Endothelial cell (in vitro differentiated cells): ENCODE data around the gene ADSS2. TPM values are rescaled to one million over a fixed set of nuclear protein-coding genes. Genes with fewer than 3 reads are reported as not detected.

ENCODE experiments used
- DNase-seq: peaks from one replicate; pipeline ENCODE4 v3.0.0; 2021; ENCODE audit warnings: low spot score
- H3K27ac Mint-ChIP-seq: one replicate; pipeline ENCODE4 v1.8.0; 2021; ENCODE audit warnings: mixed read lengths, inconsistent platforms; ENCODE audit not compliant: unreplicated experiment
- H3K27me3 Mint-ChIP-seq: one replicate; pipeline ENCODE4 v1.8.0; 2021; ENCODE audit warnings: mild to moderate bottlenecking, moderate library complexity, mixed read lengths, inconsistent platforms; ENCODE audit not compliant: unreplicated experiment
- H3K36me3 Mint-ChIP-seq: one replicate; pipeline ENCODE4 v1.8.0; 2021; ENCODE audit warnings: mild to moderate bottlenecking, low read depth, mixed read lengths, inconsistent platforms; ENCODE audit not compliant: unreplicated experiment
- H3K4me1 Mint-ChIP-seq: one replicate; pipeline ENCODE4 v1.8.0; 2021; ENCODE audit warnings: mild to moderate bottlenecking, mixed read lengths, inconsistent platforms; ENCODE audit not compliant: unreplicated experiment
- H3K4me3 Mint-ChIP-seq: one replicate; pipeline ENCODE4 v1.8.0; 2021; ENCODE audit warnings: mild to moderate bottlenecking, mixed read lengths, inconsistent platforms; ENCODE audit not compliant: unreplicated experiment
- H3K9me3 Mint-ChIP-seq: one replicate; pipeline ENCODE4 v1.8.0; 2021; ENCODE audit warnings: mixed read lengths, inconsistent platforms; ENCODE audit not compliant: unreplicated experiment
- CTCF ChIP-seq: fragments of 200-600 bp; sonication (generic); IDR thresholded peaks from one replicate; pipeline ENCODE4 v1.5.0; 2021; ENCODE audit warnings: antibody characterized with exemption; ENCODE audit not compliant: unreplicated experiment
- total RNA-seq: library from RNA; stranded (reverse); fragmentation: NEBNext Ultra II Directional; extraction: Animal tissue kit (Norgen Biotek cat#: 25700); gene quantifications from one replicate; pipeline ENCODE4 v1.2.1, GENCODE V29; 2021; ENCODE audit not compliant: unreplicated experiment

ADSS2 gene
- total RNA-seq, 1 donor from 2014 or later, result 35.4 TPM

GRCh38 chr1:244473059-244473605 is 21.4 kb upstream of the ADSS2 start:
- Mint-ChIP-seq H3K36me3 (no peaks in the 10 kb centered on the region), H3K9me3 (no peaks in the 10 kb centered on the region)
- no peak for TF ChIP-seq CTCF

GRCh38 chr1:244466724-244467123 is 15.0 kb upstream of the ADSS2 start:
- Mint-ChIP-seq H3K9me3 (no peaks in the 10 kb centered on the region), H3K36me3 (no peaks in the 10 kb centered on the region), H3K27ac (no peak overlapping the region), H3K27me3 (no peaks in the 10 kb centered on the region), H3K4me1 (no peaks in the 10 kb centered on the region), H3K4me3 (no peak overlapping the region)
- DNase-seq, result no peak
- TF ChIP-seq CTCF, result no peak

More at GRCh38 chr1:244473059-244473605, 21.4 kb upstream of the ADSS2 start:
- no peak for DNase-seq
- Mint-ChIP-seq H3K4me1 (no peaks in the 10 kb centered on the region), H3K27me3 (no peaks in the 10 kb centered on the region), H3K4me3 (no peak overlapping the region), H3K27ac (no peak overlapping the region)

- peaks cover 19% of the 10 kb centered on the region for H3K36me3 Mint-ChIP-seq
- DNase-seq, result peak; percentile 84
- TF ChIP-seq CTCF, result no peak
- peaks cover 1% of the 10 kb centered on the region for H3K27me3 Mint-ChIP-seq
- H3K4me1 Mint-ChIP-seq, result peaks cover 2% of the 10 kb centered on the region
- no peaks in the 10 kb centered on the region for H3K9me3 Mint-ChIP-seq
- H3K4me3 Mint-ChIP-seq, result peak within 1 kb of the TSS; percentile 89
- peak within 1 kb of the TSS; percentile 80 for H3K27ac Mint-ChIP-seq
Observed at GRCh38 chr1:244461245-244462071, 9.7 kb upstream of the ADSS2 start, which contains the start of gene CATSPERE. Gene CATSPERE (plus strand): TSS chr1:244461273. CDS start chr1:244461430, 157 bp downstream.

GRCh38 chr1:244460197-244460596 is 8.5 kb upstream of the ADSS2 start:
- Mint-ChIP-seq H3K9me3 (no peaks in the 10 kb centered on the region), H3K4me1 (peaks cover 2% of the 10 kb centered on the region), H3K27ac (no peak overlapping the region), H3K36me3 (peaks cover 19% of the 10 kb centered on the region), H3K27me3 (peaks cover 1% of the 10 kb centered on the region), H3K4me3 (peak overlapping the region; percentile 18)
- TF ChIP-seq CTCF, result no peak
- DNase-seq, result no peak

- no peak for DNase-seq
- H3K4me1 Mint-ChIP-seq, result peaks cover 2% of the 10 kb centered on the region
- H3K9me3 Mint-ChIP-seq, result no peaks in the 10 kb centered on the region
- no peak overlapping the region for H3K4me3 Mint-ChIP-seq
- H3K27ac Mint-ChIP-seq, result no peak overlapping the region
- H3K36me3 Mint-ChIP-seq, result peaks cover 19% of the 10 kb centered on the region
- peaks cover 1% of the 10 kb centered on the region for H3K27me3 Mint-ChIP-seq
- no peak for TF ChIP-seq CTCF
Observed at GRCh38 chr1:244458781-244459180, 7.1 kb upstream of the ADSS2 start.
